ENCODE measurements around the gene CASP2.
A peak's percentile ranks its signal among the peaks of the same experiment; 100 is the strongest.

Gene CASP2

GRCh38 chr7:143263266-143264195 is 24.6 kb upstream of the CASP2 start, which contains the start of gene GSTK1:
Gene GSTK1 (plus strand): TSS chr7:143263441. CDS start chr7:143263514, 73 bp downstream.
- TF ChIP-seq ZFX (IDR thresholded peaks at IDR 0.05) (peak; percentile 39; the same call in 1 of the 2 replicates), CTCF (conservative IDR thresholded peaks at IDR 0.05) (no peak)
- H3K27ac ChIP-seq = peak within 1 kb of the TSS; percentile 83

GRCh38 chr7:143264196-143264568 is 24.0 kb upstream of the CASP2 start:
- peak overlapping the region; percentile 83 for H3K27ac ChIP-seq

- no peak for TF ChIP-seq ZFX (IDR thresholded peaks at IDR 0.05)
- TF ChIP-seq CTCF (conservative IDR thresholded peaks at IDR 0.05) = no peak
- no peak overlapping the region for H3K27ac ChIP-seq
Measured at GRCh38 chr7:143265017-143265693, 23.0 kb upstream of the CASP2 start.

- no peak overlapping the region for H3K27ac ChIP-seq
- TF ChIP-seq ZFX (IDR thresholded peaks at IDR 0.05) (no peak), CTCF (conservative IDR thresholded peaks at IDR 0.05) (no peak)
Measured at GRCh38 chr7:143269251-143269650, 18.9 kb upstream of the CASP2 start.

- TF ChIP-seq ZFX (IDR thresholded peaks at IDR 0.05) (no peak), CTCF (conservative IDR thresholded peaks at IDR 0.05) (no peak)
Measured at GRCh38 chr7:143271240-143271639, 16.9 kb upstream of the CASP2 start.

GRCh38 chr7:143272871-143273270 is 15.3 kb upstream of the CASP2 start:
- no peak overlapping the region for H3K27ac ChIP-seq
- no peak for TF ChIP-seq ZFX (IDR thresholded peaks at IDR 0.05)
- TF ChIP-seq CTCF (conservative IDR thresholded peaks at IDR 0.05) = no peak

More at GRCh38 chr7:143271240-143271639, 16.9 kb upstream of the CASP2 start:
- H3K27ac ChIP-seq = no peak overlapping the region

- TF ChIP-seq ZFX (IDR thresholded peaks at IDR 0.05) = no peak
- TF ChIP-seq CTCF (conservative IDR thresholded peaks at IDR 0.05) = no peak
- H3K27ac ChIP-seq = no peak overlapping the region
Measured at GRCh38 chr7:143279186-143280098, 8.7 kb upstream of the CASP2 start.

Measured in C4-2B (cell line).